Activated T-cell treated with anti-CD3 and anti-CD28 coated beads, Interleukin-2, amount 50 U/mL, for 24 hours (primary cell): Measurements from ENCODE around the gene RAX.
A peak's percentile ranks its signal among the peaks of the same experiment; 100 is the strongest.

Source experiments
- DNase-seq: peaks from one replicate; pipeline ENCODE4 v3.0.0-alpha.2; 2020
- H3K27ac Mint-ChIP-seq: 2 replicates; pipeline ENCODE4 v1.8.0; 2020; ENCODE audit warnings: mild to moderate bottlenecking, mixed read lengths
- H3K27me3 Mint-ChIP-seq: 2 replicates; pipeline ENCODE4 v1.8.0; 2020; ENCODE audit warnings: mixed read lengths
- H3K36me3 Mint-ChIP-seq: 2 replicates; pipeline ENCODE4 v1.8.0; 2020; ENCODE audit warnings: low read depth, mixed read lengths
- H3K4me1 Mint-ChIP-seq: 2 replicates; pipeline ENCODE4 v1.8.0; 2020; ENCODE audit warnings: low read depth, mixed read lengths
- H3K4me3 Mint-ChIP-seq: 2 replicates; pipeline ENCODE4 v1.8.0; 2020; ENCODE audit warnings: mild to moderate bottlenecking, moderate library complexity, mixed read lengths
- H3K9me3 Mint-ChIP-seq: 2 replicates; pipeline ENCODE4 v1.8.0; 2020; ENCODE audit warnings: mixed read lengths

The RAX gene

GRCh38 chr18:59282341-59282740 lies 9.1 kb upstream of the RAX start:
- Mint-ChIP-seq H3K9me3 (no peaks in the 10 kb centered on the region), H3K36me3 (no peaks in the 10 kb centered on the region), H3K27ac (no peak overlapping the region), H3K27me3 (peaks cover 79% of the 10 kb centered on the region), H3K4me3 (no peak overlapping the region), H3K4me1 (no peaks in the 10 kb centered on the region)
- DNase-seq: no peak

GRCh38 chr18:59279722-59280121 lies 6.5 kb upstream of the RAX start:
- no peak for DNase-seq
- Mint-ChIP-seq H3K9me3 (no peaks in the 10 kb centered on the region), H3K27ac (no peak overlapping the region), H3K4me1 (peaks cover under 1% of the 10 kb centered on the region), H3K4me3 (no peak overlapping the region), H3K27me3 (peaks cover 80% of the 10 kb centered on the region), H3K36me3 (no peaks in the 10 kb centered on the region)

- Mint-ChIP-seq H3K27me3 (peaks cover 80% of the 10 kb centered on the region), H3K36me3 (no peaks in the 10 kb centered on the region), H3K4me3 (no peak overlapping the region), H3K9me3 (no peaks in the 10 kb centered on the region), H3K27ac (no peak overlapping the region), H3K4me1 (peaks cover 2% of the 10 kb centered on the region)
- DNase-seq: no peak
Observed at GRCh38 chr18:59279193-59279592, 5.9 kb upstream of the RAX start.

GRCh38 chr18:59278793-59279192 lies 5.5 kb upstream of the RAX start:
- Mint-ChIP-seq H3K36me3 (no peaks in the 10 kb centered on the region), H3K9me3 (no peaks in the 10 kb centered on the region), H3K4me3 (no peak overlapping the region), H3K27me3 (peaks cover 81% of the 10 kb centered on the region), H3K27ac (no peak overlapping the region), H3K4me1 (peaks cover 4% of the 10 kb centered on the region)
- no peak for DNase-seq

GRCh38 chr18:59276047-59276446 lies 2.8 kb upstream of the RAX start:
- no peak for DNase-seq
- H3K4me3 Mint-ChIP-seq: no peak overlapping the region
- no peaks in the 10 kb centered on the region for H3K9me3 Mint-ChIP-seq
- H3K27ac Mint-ChIP-seq: no peak overlapping the region
- peaks cover 78% of the 10 kb centered on the region for H3K27me3 Mint-ChIP-seq
- no peaks in the 10 kb centered on the region for H3K36me3 Mint-ChIP-seq
- peaks cover 12% of the 10 kb centered on the region for H3K4me1 Mint-ChIP-seq

- no peak overlapping the region for H3K4me3 Mint-ChIP-seq
- peaks cover 12% of the 10 kb centered on the region for H3K4me1 Mint-ChIP-seq
- no peaks in the 10 kb centered on the region for H3K36me3 Mint-ChIP-seq
- peaks cover 78% of the 10 kb centered on the region for H3K27me3 Mint-ChIP-seq
- H3K27ac Mint-ChIP-seq: no peak overlapping the region
- no peak for DNase-seq
- no peaks in the 10 kb centered on the region for H3K9me3 Mint-ChIP-seq
Observed at GRCh38 chr18:59275406-59275949, 2.2 kb upstream of the RAX start.

- Mint-ChIP-seq H3K4me3 (no peak overlapping the region), H3K9me3 (no peaks in the 10 kb centered on the region), H3K27me3 (peaks cover 82% of the 10 kb centered on the region), H3K36me3 (no peaks in the 10 kb centered on the region), H3K27ac (no peak overlapping the region), H3K4me1 (peaks cover 15% of the 10 kb centered on the region)
- DNase-seq: no peak
Observed at GRCh38 chr18:59274533-59274928, 1.3 kb upstream of the RAX start.

GRCh38 chr18:59273759-59274532 lies 692 bp upstream of the RAX start:
- no peak for DNase-seq
- H3K4me3 Mint-ChIP-seq: peak overlapping the region; percentile 20
- H3K27me3 Mint-ChIP-seq: peaks cover 81% of the 10 kb centered on the region
- no peaks in the 10 kb centered on the region for H3K9me3 Mint-ChIP-seq
- H3K4me1 Mint-ChIP-seq: peaks cover 18% of the 10 kb centered on the region
- H3K27ac Mint-ChIP-seq: no peak overlapping the region
- H3K36me3 Mint-ChIP-seq: no peaks in the 10 kb centered on the region

- Mint-ChIP-seq H3K9me3 (no peaks in the 10 kb centered on the region), H3K27ac (no peak overlapping the region), H3K27me3 (peaks cover 84% of the 10 kb centered on the region), H3K36me3 (no peaks in the 10 kb centered on the region), H3K4me3 (no peak overlapping the region), H3K4me1 (peaks cover 30% of the 10 kb centered on the region)
- no peak for DNase-seq
Observed at GRCh38 chr18:59272221-59272888, 899 bp downstream of the RAX start.

GRCh38 chr18:59271606-59272220 lies 1.5 kb downstream of the RAX start:
- DNase-seq: no peak
- H3K27ac Mint-ChIP-seq: no peak overlapping the region
- H3K4me1 Mint-ChIP-seq: peaks cover 30% of the 10 kb centered on the region
- H3K4me3 Mint-ChIP-seq: no peak overlapping the region
- H3K27me3 Mint-ChIP-seq: peaks cover 87% of the 10 kb centered on the region
- no peaks in the 10 kb centered on the region for H3K9me3 Mint-ChIP-seq
- H3K36me3 Mint-ChIP-seq: no peaks in the 10 kb centered on the region

- Mint-ChIP-seq H3K4me3 (no peak overlapping the region), H3K4me1 (peaks cover 33% of the 10 kb centered on the region), H3K27ac (no peak overlapping the region), H3K9me3 (no peaks in the 10 kb centered on the region), H3K27me3 (peaks cover 87% of the 10 kb centered on the region), H3K36me3 (no peaks in the 10 kb centered on the region)
- no peak for DNase-seq
Observed at GRCh38 chr18:59270689-59271257, 2.5 kb downstream of the RAX start.

- Mint-ChIP-seq H3K9me3 (no peaks in the 10 kb centered on the region), H3K27ac (no peak overlapping the region), H3K4me3 (peak overlapping the region; percentile 33), H3K4me1 (peaks cover 36% of the 10 kb centered on the region), H3K27me3 (peaks cover 88% of the 10 kb centered on the region), H3K36me3 (no peaks in the 10 kb centered on the region)
- DNase-seq: no peak
Observed at GRCh38 chr18:59269563-59270119, 3.6 kb downstream of the RAX start.

GRCh38 chr18:59268721-59269562 lies 4.3 kb downstream of the RAX start:
- Mint-ChIP-seq H3K4me3 (peak overlapping the region; percentile 33), H3K36me3 (no peaks in the 10 kb centered on the region), H3K9me3 (no peaks in the 10 kb centered on the region), H3K27me3 (peaks cover 88% of the 10 kb centered on the region), H3K27ac (no peak overlapping the region), H3K4me1 (peaks cover 34% of the 10 kb centered on the region)
- peak; percentile 57 for DNase-seq
